Measurements from ENCODE around the gene LTK.

The LTK gene

GRCh38 chr15:41501931-41502794 is 11.5 kb downstream of the LTK start:
- no peak for TF ChIP-seq YY1 (IDR thresholded peaks at IDR 0.05; ENCODE audit: low read depth)
- TF ChIP-seq MAX (IDR thresholded peaks at IDR 0.05) = no peak
- TF ChIP-seq FOXM1 (IDR thresholded peaks at IDR 0.05; ENCODE audit: borderline replicate concordance, low read depth) = no peak
- no peak for TF ChIP-seq USF1 (IDR thresholded peaks at IDR 0.05)
- no peak for TF ChIP-seq NFIC (IDR thresholded peaks at IDR 0.05)
- TF ChIP-seq TAF1 (IDR thresholded peaks at IDR 0.05; ENCODE audit: low read depth) = no peak
- no peak for TF ChIP-seq CEBPB (IDR thresholded peaks at IDR 0.05)
- TF ChIP-seq ZBTB7A (IDR thresholded peaks at IDR 0.05; ENCODE audit: low read depth) = no peak
- TF ChIP-seq TEAD4 (IDR thresholded peaks at IDR 0.05) = no peak
- no peak for TF ChIP-seq RAD21 (IDR thresholded peaks at IDR 0.05; ENCODE audit: low read depth)
- TF ChIP-seq TCF12 (IDR thresholded peaks at IDR 0.05; ENCODE audit: low read depth) = no peak
- TF ChIP-seq CREB1 (IDR thresholded peaks at IDR 0.05; ENCODE audit: low read depth) = no peak
- no peak for TF ChIP-seq EP300 (IDR thresholded peaks at IDR 0.05; ENCODE audit: borderline replicate concordance)
- no peak for TF ChIP-seq EGR1 (IDR thresholded peaks at IDR 0.05)
- no peak for TF ChIP-seq REST (IDR thresholded peaks at IDR 0.05; ENCODE audit: low read depth)

GRCh38 chr15:41501191-41501917 is 12.3 kb downstream of the LTK start:
- TF ChIP-seq FOXM1 (IDR thresholded peaks at IDR 0.05; ENCODE audit: borderline replicate concordance, low read depth) (no peak), RAD21 (IDR thresholded peaks at IDR 0.05; ENCODE audit: low read depth) (no peak), NFIC (IDR thresholded peaks at IDR 0.05) (no peak), MAX (IDR thresholded peaks at IDR 0.05) (no peak), TCF12 (IDR thresholded peaks at IDR 0.05; ENCODE audit: low read depth) (no peak), TAF1 (IDR thresholded peaks at IDR 0.05; ENCODE audit: low read depth) (no peak), CEBPB (IDR thresholded peaks at IDR 0.05) (no peak), EP300 (IDR thresholded peaks at IDR 0.05; ENCODE audit: borderline replicate concordance) (no peak)

- TF ChIP-seq EP300 (IDR thresholded peaks at IDR 0.05; ENCODE audit: borderline replicate concordance) = no peak
- TF ChIP-seq RAD21 (IDR thresholded peaks at IDR 0.05; ENCODE audit: low read depth) = no peak
- no peak for TF ChIP-seq EGR1 (IDR thresholded peaks at IDR 0.05)
- no peak for TF ChIP-seq TCF12 (IDR thresholded peaks at IDR 0.05; ENCODE audit: low read depth)
- TF ChIP-seq REST (IDR thresholded peaks at IDR 0.05; ENCODE audit: low read depth) = no peak
These were observed 14.3 kb downstream of the LTK start for GRCh38 chr15:41499109-41499851.

DNA sequence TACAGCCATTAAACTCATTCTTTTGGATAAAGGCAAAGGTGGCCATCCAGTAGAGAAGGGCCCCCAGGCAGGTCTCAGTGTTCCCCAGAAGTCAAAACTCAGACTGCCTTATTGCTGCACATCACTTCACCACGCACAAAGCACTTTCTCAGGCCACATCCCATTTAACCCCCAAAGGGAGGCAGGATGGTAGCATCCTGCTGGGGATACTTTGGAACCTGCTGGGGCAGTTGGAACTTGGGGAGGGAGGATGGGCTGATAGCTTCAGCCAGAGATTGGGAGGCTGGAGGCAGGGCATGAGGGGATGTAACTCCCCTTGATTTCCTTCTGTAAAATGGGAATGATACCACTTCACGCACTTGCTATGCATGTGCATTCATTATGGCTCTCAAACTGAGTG is 15.0 kb downstream of the LTK start:
- TF ChIP-seq REST (IDR thresholded peaks at IDR 0.05; ENCODE audit: low read depth) (no peak), YY1 (IDR thresholded peaks at IDR 0.05; ENCODE audit: low read depth) (no peak), USF1 (IDR thresholded peaks at IDR 0.05) (no peak), TCF12 (IDR thresholded peaks at IDR 0.05; ENCODE audit: low read depth) (no peak), ZBTB7A (IDR thresholded peaks at IDR 0.05; ENCODE audit: low read depth) (no peak)

Measured in Ishikawa (cell line).